ENCODE results near the gene CFAP54.
A peak's percentile ranks its signal among the peaks of the same experiment; 100 is the strongest.
"Not testable (repeated sequence)": the region's sequence is repeated elsewhere in the genome, so short reads cannot be mapped to it uniquely, and the experiment has no call there.

The CFAP54 gene

DNA sequence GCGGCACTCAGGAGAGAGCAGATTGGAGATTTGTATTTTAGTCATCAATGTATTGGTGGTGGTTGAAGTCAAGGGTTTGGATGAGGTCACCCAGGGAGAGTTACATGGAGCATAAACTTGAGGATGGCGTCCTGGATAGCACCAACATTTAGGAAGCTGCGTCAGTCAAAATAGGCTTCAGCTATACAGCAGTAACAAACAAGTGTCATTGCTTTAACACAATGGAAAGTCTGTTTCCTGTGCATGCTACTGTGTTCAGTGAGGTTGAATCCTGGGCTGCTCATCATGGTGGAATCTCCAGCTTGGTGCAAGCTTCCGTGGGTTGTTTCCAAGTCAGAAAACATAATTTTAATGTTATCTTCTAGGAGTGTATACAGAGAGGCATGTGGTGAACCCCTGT, 180.4 kb downstream of the CFAP54 start:
- no peak for TF ChIP-seq CTCF (conservative IDR thresholded peaks at IDR 0.05; ENCODE audit: low read depth, low read length)
- DNase-seq (ENCODE audit: low read depth), result no peak
- H3K4me3 ChIP-seq (ENCODE audit: low read length), result no peak overlapping the region

DNA sequence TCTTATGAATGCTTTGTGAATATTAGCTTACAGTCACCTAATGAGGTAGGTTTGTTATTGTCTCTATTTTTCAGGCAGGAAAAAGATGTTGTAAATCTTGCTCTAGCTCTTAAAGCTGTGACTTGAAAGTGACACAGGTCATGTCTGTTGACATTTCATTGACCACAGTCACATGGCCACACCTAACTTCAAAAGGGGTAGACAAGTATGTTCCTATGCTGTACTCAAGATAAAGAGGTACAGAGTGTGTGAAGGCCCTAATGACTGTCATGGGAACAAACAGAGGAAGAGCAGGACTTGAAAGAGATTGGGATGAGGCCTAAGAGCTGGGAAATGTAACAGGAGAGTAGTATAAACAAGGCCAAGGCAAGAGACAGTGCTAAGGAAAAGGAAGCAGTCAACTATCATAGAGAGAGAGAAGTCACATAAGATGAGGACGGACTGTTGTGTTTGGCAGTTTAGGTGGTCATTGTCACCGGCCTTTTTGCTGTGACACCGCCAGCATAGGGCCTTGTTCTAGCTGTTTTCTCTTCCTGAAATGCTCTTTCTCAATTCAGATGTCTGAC, 181.0 kb downstream of the CFAP54 start:
- no peak for TF ChIP-seq CTCF (conservative IDR thresholded peaks at IDR 0.05; ENCODE audit: low read depth, low read length)
- DNase-seq (ENCODE audit: low read depth), result no peak
- no peak overlapping the region for H3K4me3 ChIP-seq (ENCODE audit: low read length)

- H3K4me3 ChIP-seq (ENCODE audit: low read length), result not testable (repeated sequence)
Observed at GRCh38 chr12:96675519-96675918, 186.1 kb downstream of the CFAP54 start.

GRCh38 chr12:96677363-96677762, 188.0 kb downstream of the CFAP54 start:
- no peak for DNase-seq (ENCODE audit: low read depth)
- TF ChIP-seq CTCF (conservative IDR thresholded peaks at IDR 0.05; ENCODE audit: low read depth, low read length), result no peak

More at GRCh38 chr12:96675519-96675918, 186.1 kb downstream of the CFAP54 start:
- DNase-seq (ENCODE audit: low read depth), result not testable (repeated sequence)

GRCh38 chr12:96687719-96688118, 198.3 kb downstream of the CFAP54 start:
- DNase-seq (ENCODE audit: low read depth), result no peak
- H3K4me3 ChIP-seq (ENCODE audit: low read length), result no peak overlapping the region
- TF ChIP-seq CTCF (conservative IDR thresholded peaks at IDR 0.05; ENCODE audit: low read depth, low read length), result no peak

More at GRCh38 chr12:96677363-96677762, 188.0 kb downstream of the CFAP54 start:
- H3K4me3 ChIP-seq (ENCODE audit: low read length), result no peak overlapping the region

DNA sequence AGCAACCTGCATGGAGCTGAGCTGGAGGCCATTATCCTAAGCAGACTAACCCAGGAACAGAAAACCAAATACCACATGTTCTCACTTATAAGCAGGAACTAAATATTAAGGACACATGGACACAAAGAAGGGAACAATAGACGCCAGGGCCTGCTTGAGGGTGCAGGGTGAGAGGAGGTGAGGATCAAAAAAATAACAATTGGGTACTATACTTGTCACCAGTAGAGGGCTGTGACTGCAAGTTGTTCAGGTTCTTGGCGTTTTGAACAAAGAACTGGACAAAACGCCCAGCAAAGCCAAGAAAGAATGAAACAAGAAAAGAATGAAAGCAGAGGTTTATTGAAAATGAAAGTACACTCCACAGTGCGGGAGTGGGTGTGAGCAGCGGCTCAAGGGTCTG, 209.1 kb downstream of the CFAP54 start:
- no peak overlapping the region for H3K4me3 ChIP-seq (ENCODE audit: low read length)
- TF ChIP-seq CTCF (conservative IDR thresholded peaks at IDR 0.05; ENCODE audit: low read depth, low read length), result peak; percentile 23
- DNase-seq (ENCODE audit: low read depth), result no peak

DNA sequence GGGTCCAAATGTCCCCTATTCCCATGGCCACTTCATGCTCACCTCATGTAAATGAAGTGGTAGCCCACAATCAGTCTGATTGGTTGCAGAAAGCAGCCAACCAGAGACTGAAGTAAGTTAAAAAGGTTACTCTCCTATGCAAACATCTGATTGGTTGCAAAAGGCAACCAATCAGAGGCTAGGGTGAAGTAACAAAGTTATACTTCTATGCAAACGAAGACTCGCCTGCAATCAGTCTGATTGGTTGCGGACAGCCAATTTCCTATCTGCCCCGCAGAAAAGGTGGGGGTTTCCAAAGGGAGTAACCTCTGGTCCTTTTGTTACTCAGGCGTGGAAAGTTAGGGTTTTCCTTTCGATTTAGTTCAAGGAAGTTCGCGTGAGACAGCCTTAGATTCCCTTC, 209.6 kb downstream of the CFAP54 start:
- H3K4me3 ChIP-seq (ENCODE audit: low read length), result no peak overlapping the region
- DNase-seq (ENCODE audit: low read depth), result no peak
- no peak for TF ChIP-seq CTCF (conservative IDR thresholded peaks at IDR 0.05; ENCODE audit: low read depth, low read length)

GRCh38 chr12:96701856-96702255, 212.5 kb downstream of the CFAP54 start:
- no peak for TF ChIP-seq CTCF (conservative IDR thresholded peaks at IDR 0.05; ENCODE audit: low read depth, low read length)
- no peak for DNase-seq (ENCODE audit: low read depth)
- no peak overlapping the region for H3K4me3 ChIP-seq (ENCODE audit: low read length)
